ENCODE data around the gene CPNE7. TPM values are rescaled to one million over a fixed set of nuclear protein-coding genes. Genes with fewer than 3 reads are reported as not detected.
A peak's percentile ranks its signal among the peaks of the same experiment; 100 is the strongest.

Gene CPNE7
- total and polyA plus RNA-seq, 2 of the 13 experiments (the other 11 are each of a cell fraction or from before 2014, with no cell fraction given): 0.59 TPM; not detected in 1

GRCh38 chr16:89561142-89561883 lies 14.2 kb upstream of the CPNE7 start (continued):
- TF ChIP-seq FOXP4 (CRISPR knock-in tag; IDR thresholded peaks at IDR 0.05) (no peak), TERF1 (CRISPR knock-in tag; IDR thresholded peaks at IDR 0.05) (no peak), ZSCAN31 (CRISPR knock-in tag; IDR thresholded peaks at IDR 0.05; ENCODE audit: low read depth) (no peak), NKX3-1 (CRISPR knock-in tag; IDR thresholded peaks at IDR 0.05) (no peak), SRY (CRISPR knock-in tag; IDR thresholded peaks at IDR 0.05) (0 out of 2 replicates have a peak, but pooled peaks have one; percentile 21), PAX8 (CRISPR knock-in tag; IDR thresholded peaks at IDR 0.05; ENCODE audit: borderline replicate concordance) (peak; percentile 3; the same call in 1 of the 2 replicates), PATZ1 (CRISPR knock-in tag; IDR thresholded peaks at IDR 0.05) (0 out of 2 replicates have a peak, but pooled peaks have one; percentile 6), LCORL (IDR thresholded peaks at IDR 0.05) (no peak), LCORL (CRISPR knock-in tag; IDR thresholded peaks at IDR 0.05) (0 out of 2 replicates have a peak, but pooled peaks have one; percentile 46), BATF2 (CRISPR knock-in tag; IDR thresholded peaks at IDR 0.05) (0 out of 2 replicates have a peak, but pooled peaks have one; percentile 18), MTF2 (CRISPR knock-in tag; IDR thresholded peaks at IDR 0.05; ENCODE audit: borderline replicate concordance) (peak; percentile 34), ZBTB8A (CRISPR knock-in tag; IDR thresholded peaks at IDR 0.05; ENCODE audit: borderline replicate concordance, low read depth) (no peak; the same call in 1 of the 2 replicates), ZNF780A (CRISPR knock-in tag; IDR thresholded peaks at IDR 0.05) (peak; percentile 88), ZNF446 (CRISPR knock-in tag; IDR thresholded peaks at IDR 0.05) (peak; percentile 94; the same call in 1 of the 2 replicates), ZNF720 (CRISPR knock-in tag; IDR thresholded peaks at IDR 0.05) (0 out of 2 replicates have a peak, but pooled peaks have one; percentile 24), ZNF546 (CRISPR knock-in tag; conservative IDR thresholded peaks at IDR 0.05) (0 out of 2 replicates have a peak, but pooled peaks have one; percentile 1), HOXA7 (CRISPR knock-in tag; IDR thresholded peaks at IDR 0.05) (peak; percentile 57; the same call in 1 of the 2 replicates), ZNF598 (CRISPR knock-in tag; IDR thresholded peaks at IDR 0.05; ENCODE audit: borderline replicate concordance) (peak; percentile 5; the same call in 1 of the 2 replicates), ATF7 (IDR thresholded peaks at IDR 0.05) (no peak), ATF7 (CRISPR knock-in tag; IDR thresholded peaks at IDR 0.05) (0 out of 2 replicates have a peak, but pooled peaks have one; percentile 13), HMGXB4 (CRISPR knock-in tag; IDR thresholded peaks at IDR 0.05; ENCODE audit: borderline replicate concordance in 1 of 2, low read depth in 1 of 2) (peak in 1 of 2 experiments; percentile 1; a peak in 1 of 4 replicates)

Measured in HepG2 (cell line).